BLaER1 (cell line): ENCODE measurements around the gene CELF1.

Source experiments
- H3K27ac ChIP-seq: shearing (Covaris generic); formaldehyde crosslinking; 2 replicates; pipeline ENCODE4 v1.8.1; 2022
- H3K27me3 ChIP-seq: shearing (Covaris generic); formaldehyde crosslinking; 2 replicates; pipeline ENCODE4 v1.8.1; 2022
- H3K36me3 ChIP-seq: shearing (Covaris generic); formaldehyde crosslinking; 2 replicates; pipeline ENCODE4 v1.8.1; 2022
- H3K4me1 ChIP-seq: shearing (Covaris generic); formaldehyde crosslinking; 2 replicates; pipeline ENCODE4 v1.8.1; 2022
- H3K4me2 ChIP-seq: shearing (Covaris generic); formaldehyde crosslinking; 2 replicates; pipeline ENCODE4 v1.8.1; 2022
- H3K4me3 ChIP-seq: shearing (Covaris generic); formaldehyde crosslinking; 2 replicates; pipeline ENCODE4 v1.8.1; 2022
- H3K9ac ChIP-seq: shearing (Covaris generic); formaldehyde crosslinking; 2 replicates; pipeline ENCODE4 v1.8.1; 2022
- H3K9me3 ChIP-seq: shearing (Covaris generic); formaldehyde crosslinking; 2 replicates; pipeline ENCODE4 v1.8.1; 2022
- H4K20me1 ChIP-seq: shearing (Covaris generic); formaldehyde crosslinking; 2 replicates; pipeline ENCODE4 v1.8.1; 2022
- Cebpa-rat ChIP-seq: shearing (Covaris generic); IDR thresholded peaks from 2 replicates; pipeline ENCODE4 v1.8.1; 2022

Gene CELF1

GRCh38 chr11:47495856-47496217 lies 57.1 kb downstream of the CELF1 start:
- no peak overlapping the region for H3K27ac ChIP-seq
- H3K9me3 ChIP-seq: no peaks in the 10 kb centered on the region
- H3K27me3 ChIP-seq: no peaks in the 10 kb centered on the region
- H3K4me3 ChIP-seq: no peak overlapping the region
- H3K36me3 ChIP-seq: peaks cover 94% of the 10 kb centered on the region
- H3K4me1 ChIP-seq: peaks cover 9% of the 10 kb centered on the region; the same call in 1 of the 2 replicates
- H3K4me2 ChIP-seq: no peak overlapping the region
- H4K20me1 ChIP-seq: peaks cover 100% of the 10 kb centered on the region
- no peak for TF ChIP-seq Cebpa-rat
- H3K9ac ChIP-seq: no peak overlapping the region

DNA sequence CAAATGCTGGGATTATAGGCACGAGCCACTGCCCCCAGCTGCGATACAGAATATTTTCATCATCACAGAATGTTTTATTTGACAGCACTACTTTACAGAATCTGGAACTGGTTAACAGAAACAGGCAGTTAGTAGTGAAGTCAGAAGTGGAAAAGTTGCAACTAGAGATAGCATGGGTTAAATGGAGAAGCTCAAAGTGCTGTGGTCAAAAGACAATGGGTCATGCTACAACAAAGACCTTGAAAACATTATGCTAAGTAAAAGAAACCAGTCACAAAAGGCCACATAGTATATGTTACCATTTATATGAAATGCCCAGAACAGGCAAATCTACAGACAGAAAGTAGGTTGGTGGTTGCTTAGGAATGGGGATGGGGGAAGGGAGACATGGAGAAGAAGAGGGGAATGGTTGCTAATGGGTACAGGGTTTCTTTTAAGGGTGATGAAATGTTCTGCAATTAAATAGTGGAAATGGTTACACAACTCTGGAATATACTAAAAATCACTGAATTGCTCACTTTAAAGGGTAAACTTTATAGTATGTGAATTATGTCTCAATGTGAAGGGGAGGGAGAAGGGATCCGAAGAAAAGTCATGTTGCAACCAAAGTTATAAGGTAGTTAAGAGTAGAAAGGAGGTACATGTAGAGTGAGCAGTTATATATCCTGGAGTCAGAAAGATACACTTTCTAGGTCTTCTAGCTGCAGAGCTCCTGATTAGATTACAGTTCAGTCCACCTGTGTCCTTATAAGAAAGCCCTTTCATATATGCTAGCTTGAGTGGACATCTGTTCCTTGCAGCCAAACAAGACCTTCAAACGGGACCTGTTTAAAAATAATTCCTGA lies 57.7 kb downstream of the CELF1 start:
- Histone ChIP-seq H3K9ac (no peak overlapping the region), H3K9me3 (no peaks in the 10 kb centered on the region), H3K27ac (no peak overlapping the region)

DNA sequence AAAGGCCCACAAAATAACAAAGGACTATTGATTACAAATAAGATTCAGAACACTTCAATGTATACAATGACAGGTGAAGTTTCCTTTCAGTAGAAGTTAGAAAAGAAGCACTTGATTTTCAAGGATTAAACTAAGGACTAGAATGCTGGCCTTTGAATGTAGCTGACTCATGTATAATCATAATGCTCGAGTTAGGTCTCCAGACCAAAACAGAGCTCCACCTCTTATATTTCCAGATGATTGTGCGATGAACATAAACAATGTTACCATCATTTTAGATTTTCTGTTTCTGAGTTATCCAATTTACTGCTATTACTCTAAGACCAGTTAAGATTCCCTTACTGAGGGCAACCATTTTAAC lies 63.6 kb downstream of the CELF1 start:
- no peak overlapping the region for H3K4me2 ChIP-seq
- H3K27ac ChIP-seq: no peak overlapping the region
- peaks cover 83% of the 10 kb centered on the region for H3K36me3 ChIP-seq
- no peak for TF ChIP-seq Cebpa-rat
- no peaks in the 10 kb centered on the region for H3K4me1 ChIP-seq
- H3K27me3 ChIP-seq: no peaks in the 10 kb centered on the region
- H4K20me1 ChIP-seq: peaks cover 91% of the 10 kb centered on the region
- H3K9me3 ChIP-seq: no peaks in the 10 kb centered on the region
- no peak overlapping the region for H3K4me3 ChIP-seq
- no peak overlapping the region for H3K9ac ChIP-seq

More for the DNA sequence above, 57.7 kb downstream of the CELF1 start:
- peaks cover 100% of the 10 kb centered on the region for H4K20me1 ChIP-seq
- H3K36me3 ChIP-seq: peaks cover 92% of the 10 kb centered on the region
- TF ChIP-seq Cebpa-rat: no peak
- no peak overlapping the region for H3K4me2 ChIP-seq
- H3K4me3 ChIP-seq: no peak overlapping the region
- no peaks in the 10 kb centered on the region for H3K27me3 ChIP-seq
- H3K4me1 ChIP-seq: peaks cover 9% of the 10 kb centered on the region; the same call in 1 of the 2 replicates

DNA sequence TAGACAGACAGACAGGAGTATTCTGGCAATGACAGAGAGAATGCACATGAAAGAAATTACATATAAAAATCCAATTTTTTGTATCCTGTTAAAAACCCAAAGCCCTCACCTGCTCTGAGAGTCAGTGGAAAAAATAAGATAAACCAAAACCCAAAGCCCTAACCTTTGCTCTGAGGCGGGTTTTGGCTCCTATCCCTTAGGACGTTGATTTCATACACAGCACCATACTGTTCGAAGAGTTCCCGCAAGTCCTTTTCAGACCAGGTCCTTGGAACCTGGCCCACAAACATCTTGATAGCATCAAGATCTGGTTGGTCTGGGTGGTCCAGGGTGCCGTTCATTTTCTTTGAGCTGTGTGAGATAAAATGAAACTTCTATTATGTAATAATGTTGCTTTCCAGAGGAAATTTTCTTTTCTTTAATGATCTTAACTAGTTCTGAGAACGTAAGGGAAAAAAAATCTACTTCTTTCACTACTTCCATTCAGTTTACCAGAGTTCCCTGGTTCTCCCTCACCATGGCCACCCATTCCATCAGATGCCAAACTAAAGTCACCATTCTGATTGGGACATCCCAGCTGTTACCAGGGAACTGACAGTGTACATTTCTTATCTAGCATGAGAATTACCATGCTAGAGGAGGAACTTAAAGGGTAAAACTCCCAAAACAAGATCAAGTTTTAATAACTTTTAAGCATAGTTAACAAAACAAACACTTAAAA lies 64.1 kb downstream of the CELF1 start:
- TF ChIP-seq Cebpa-rat: no peak
- Histone ChIP-seq H3K9ac (no peak overlapping the region), H3K4me1 (no peaks in the 10 kb centered on the region), H3K27ac (no peak overlapping the region), H4K20me1 (peaks cover 91% of the 10 kb centered on the region), H3K4me2 (no peak overlapping the region), H3K36me3 (peaks cover 83% of the 10 kb centered on the region), H3K9me3 (no peaks in the 10 kb centered on the region), H3K27me3 (no peaks in the 10 kb centered on the region), H3K4me3 (no peak overlapping the region)

DNA sequence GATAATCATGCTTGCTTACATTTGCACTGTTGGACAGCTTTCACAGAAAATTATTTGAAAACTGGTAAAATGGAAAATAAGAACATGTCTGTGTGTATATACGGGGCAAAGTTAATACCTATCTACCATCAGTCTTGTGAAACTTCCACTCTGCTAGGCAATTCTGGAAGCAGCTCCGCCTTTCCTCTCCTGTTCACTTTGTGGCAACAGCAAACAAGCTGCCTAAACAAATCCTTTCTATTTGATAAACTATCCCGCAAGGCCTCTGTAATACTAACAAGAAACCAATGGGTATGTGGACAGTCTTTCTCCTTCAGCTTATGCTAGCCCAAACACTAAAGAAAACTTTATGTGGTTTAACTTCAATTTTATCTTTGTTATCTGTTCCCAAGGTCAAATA lies 64.8 kb downstream of the CELF1 start:
- Histone ChIP-seq H4K20me1 (peaks cover 91% of the 10 kb centered on the region), H3K4me2 (no peak overlapping the region), H3K27me3 (no peaks in the 10 kb centered on the region), H3K4me3 (no peak overlapping the region), H3K9me3 (no peaks in the 10 kb centered on the region), H3K9ac (no peak overlapping the region), H3K27ac (no peak overlapping the region), H3K36me3 (peaks cover 83% of the 10 kb centered on the region), H3K4me1 (no peaks in the 10 kb centered on the region)
- no peak for TF ChIP-seq Cebpa-rat

- no peaks in the 10 kb centered on the region for H3K9me3 ChIP-seq
- no peaks in the 10 kb centered on the region for H3K4me1 ChIP-seq
- no peak for TF ChIP-seq Cebpa-rat
- H3K36me3 ChIP-seq: peaks cover 83% of the 10 kb centered on the region
- no peak overlapping the region for H3K4me3 ChIP-seq
- H3K9ac ChIP-seq: no peak overlapping the region
- no peaks in the 10 kb centered on the region for H3K27me3 ChIP-seq
- no peak overlapping the region for H3K27ac ChIP-seq
- H4K20me1 ChIP-seq: peaks cover 91% of the 10 kb centered on the region
- no peak overlapping the region for H3K4me2 ChIP-seq
Observed at GRCh38 chr11:47487421-47487820, 65.5 kb downstream of the CELF1 start.

DNA sequence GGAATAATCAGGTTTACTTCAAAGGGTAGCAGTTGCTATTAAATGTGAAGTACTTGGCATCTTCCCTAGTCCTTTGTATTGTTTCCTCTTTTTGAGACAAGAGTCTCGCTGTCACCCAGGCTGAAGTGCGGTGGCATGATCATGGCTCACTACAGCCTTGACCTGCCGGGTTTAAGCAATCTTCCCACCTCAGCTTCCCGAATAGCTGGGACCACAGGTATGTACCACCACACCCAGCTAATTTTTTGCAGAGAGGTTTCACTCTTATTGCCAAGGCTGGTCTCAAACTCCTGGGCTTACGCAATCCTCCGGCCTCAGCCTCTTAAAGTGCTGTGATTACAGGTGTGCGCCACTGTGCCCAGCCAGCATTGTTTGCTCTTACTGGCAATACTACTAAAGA lies 67.8 kb downstream of the CELF1 start:
- 0 out of 2 replicates have a peak, but pooled peaks have one; percentile 42 for TF ChIP-seq Cebpa-rat
- Histone ChIP-seq H3K9ac (no peak overlapping the region), H3K36me3 (peaks cover 91% of the 10 kb centered on the region), H3K4me2 (no peak overlapping the region), H3K4me3 (no peak overlapping the region), H3K27me3 (no peaks in the 10 kb centered on the region), H3K4me1 (no peaks in the 10 kb centered on the region), H3K9me3 (no peaks in the 10 kb centered on the region), H3K27ac (no peak overlapping the region), H4K20me1 (peaks cover 76% of the 10 kb centered on the region)

- Histone ChIP-seq H3K4me2 (no peak overlapping the region), H3K27me3 (no peaks in the 10 kb centered on the region), H4K20me1 (peaks cover 75% of the 10 kb centered on the region), H3K4me3 (no peak overlapping the region), H3K27ac (no peak overlapping the region), H3K36me3 (peaks cover 100% of the 10 kb centered on the region), H3K4me1 (no peaks in the 10 kb centered on the region), H3K9me3 (no peaks in the 10 kb centered on the region), H3K9ac (no peak overlapping the region)
- no peak for TF ChIP-seq Cebpa-rat
Observed at GRCh38 chr11:47483457-47483856, 69.5 kb downstream of the CELF1 start.

GRCh38 chr11:47480762-47481161 lies 72.2 kb downstream of the CELF1 start:
- no peak overlapping the region for H3K9ac ChIP-seq
- H3K4me2 ChIP-seq: no peak overlapping the region
- H4K20me1 ChIP-seq: peaks cover 75% of the 10 kb centered on the region
- no peaks in the 10 kb centered on the region for H3K4me1 ChIP-seq
- peak; percentile 83 for TF ChIP-seq Cebpa-rat
- H3K9me3 ChIP-seq: no peaks in the 10 kb centered on the region
- peaks cover 100% of the 10 kb centered on the region for H3K36me3 ChIP-seq
- no peak overlapping the region for H3K27ac ChIP-seq
- no peak overlapping the region for H3K4me3 ChIP-seq
- H3K27me3 ChIP-seq: no peaks in the 10 kb centered on the region

GRCh38 chr11:47478651-47479329 lies 74.1 kb downstream of the CELF1 start:
- Histone ChIP-seq H3K4me1 (no peaks in the 10 kb centered on the region), H3K36me3 (peaks cover 100% of the 10 kb centered on the region), H4K20me1 (peaks cover 79% of the 10 kb centered on the region), H3K9me3 (no peaks in the 10 kb centered on the region), H3K4me2 (no peak overlapping the region), H3K27ac (no peak overlapping the region), H3K27me3 (no peaks in the 10 kb centered on the region), H3K9ac (no peak overlapping the region), H3K4me3 (no peak overlapping the region)
- no peak for TF ChIP-seq Cebpa-rat
